HepG2 (cell line): Measurements from ENCODE around the gene OTOG.

ENCODE experiments used
- HMGXB4 ChIP-seq, 2 experiments: sonication (generic) in 1 of 2; formaldehyde crosslinking in 1 of 2; IDR thresholded peaks; 2 replicates each; pipeline versions ENCODE4 v1.4.0 to v1.6.1; 2018 to 2020; ENCODE audit warnings: missing genetic modification reagents in 2 of 2, borderline replicate concordance in 1 of 2, low read depth in 1 of 2, mild to moderate bottlenecking in 1 of 2, missing biosample characterization in 1 of 2
- NFYB ChIP-seq: sonication (generic); formaldehyde crosslinking; IDR thresholded peaks from 2 replicates; pipeline ENCODE4 v1.4.0; 2020; ENCODE audit warnings: missing genetic modification reagents
- SMAD3 ChIP-seq: sonication (generic); formaldehyde crosslinking; IDR thresholded peaks from 2 replicates; pipeline ENCODE4 v1.4.0; 2020; ENCODE audit warnings: missing genetic modification reagents
- TEAD3 ChIP-seq: optimal IDR thresholded peaks from 2 replicates; pipeline ENCODE3; 2016; ENCODE audit warnings: borderline replicate concordance
- TF ChIP-seq, protein P1 (sequence below): sonication (generic); formaldehyde crosslinking; IDR thresholded peaks from 2 replicates; pipeline ENCODE4 v1.5.0; 2020; ENCODE audit warnings: mild to moderate bottlenecking, missing genetic modification reagents, moderate library complexity
- TF ChIP-seq, protein P2 (sequence below): sonication (generic); formaldehyde crosslinking; IDR thresholded peaks from 2 replicates; pipeline ENCODE4 v1.5.0; 2020; ENCODE audit warnings: missing genetic modification reagents
- TF ChIP-seq, protein P3 (sequence below): sonication (generic); formaldehyde crosslinking; IDR thresholded peaks from 2 replicates; pipeline ENCODE4 v1.4.0; 2020; ENCODE audit warnings: mild to moderate bottlenecking, missing genetic modification reagents

DNA sequence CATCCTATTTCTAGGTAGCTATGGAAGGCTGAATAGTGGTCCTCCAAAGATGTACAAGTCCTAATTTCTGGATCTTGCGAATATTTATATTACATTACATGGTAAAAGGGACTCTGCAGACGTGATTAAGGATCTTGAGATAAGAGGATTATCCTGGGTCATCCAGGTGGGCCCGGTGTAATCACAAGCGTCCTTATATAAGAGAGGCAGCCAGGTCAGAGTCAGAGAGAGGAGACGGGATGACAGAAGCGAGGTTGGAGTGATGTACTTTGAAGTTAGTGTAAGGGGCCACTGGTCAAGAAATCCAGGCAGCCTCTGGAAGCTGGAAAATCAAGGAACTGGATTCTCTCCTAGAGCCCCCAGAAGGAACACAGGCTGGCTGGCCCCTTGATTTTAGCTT is 102.2 kb downstream of the OTOG start:
- no peak for TF ChIP-seq NFYB (CRISPR knock-in tag)
- TF ChIP-seq, protein P1, sequence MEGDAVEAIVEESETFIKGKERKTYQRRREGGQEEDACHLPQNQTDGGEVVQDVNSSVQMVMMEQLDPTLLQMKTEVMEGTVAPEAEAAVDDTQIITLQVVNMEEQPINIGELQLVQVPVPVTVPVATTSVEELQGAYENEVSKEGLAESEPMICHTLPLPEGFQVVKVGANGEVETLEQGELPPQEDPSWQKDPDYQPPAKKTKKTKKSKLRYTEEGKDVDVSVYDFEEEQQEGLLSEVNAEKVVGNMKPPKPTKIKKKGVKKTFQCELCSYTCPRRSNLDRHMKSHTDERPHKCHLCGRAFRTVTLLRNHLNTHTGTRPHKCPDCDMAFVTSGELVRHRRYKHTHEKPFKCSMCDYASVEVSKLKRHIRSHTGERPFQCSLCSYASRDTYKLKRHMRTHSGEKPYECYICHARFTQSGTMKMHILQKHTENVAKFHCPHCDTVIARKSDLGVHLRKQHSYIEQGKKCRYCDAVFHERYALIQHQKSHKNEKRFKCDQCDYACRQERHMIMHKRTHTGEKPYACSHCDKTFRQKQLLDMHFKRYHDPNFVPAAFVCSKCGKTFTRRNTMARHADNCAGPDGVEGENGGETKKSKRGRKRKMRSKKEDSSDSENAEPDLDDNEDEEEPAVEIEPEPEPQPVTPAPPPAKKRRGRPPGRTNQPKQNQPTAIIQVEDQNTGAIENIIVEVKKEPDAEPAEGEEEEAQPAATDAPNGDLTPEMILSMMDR: no peak
- no peak for TF ChIP-seq TEAD3
- TF ChIP-seq HMGXB4 (CRISPR knock-in tag; IDR thresholded peaks at IDR 0.05; ENCODE audit: borderline replicate concordance in 1 of 2, low read depth in 1 of 2): no peak
- TF ChIP-seq, protein P2, sequence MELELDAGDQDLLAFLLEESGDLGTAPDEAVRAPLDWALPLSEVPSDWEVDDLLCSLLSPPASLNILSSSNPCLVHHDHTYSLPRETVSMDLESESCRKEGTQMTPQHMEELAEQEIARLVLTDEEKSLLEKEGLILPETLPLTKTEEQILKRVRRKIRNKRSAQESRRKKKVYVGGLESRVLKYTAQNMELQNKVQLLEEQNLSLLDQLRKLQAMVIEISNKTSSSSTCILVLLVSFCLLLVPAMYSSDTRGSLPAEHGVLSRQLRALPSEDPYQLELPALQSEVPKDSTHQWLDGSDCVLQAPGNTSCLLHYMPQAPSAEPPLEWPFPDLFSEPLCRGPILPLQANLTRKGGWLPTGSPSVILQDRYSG: no peak
- TF ChIP-seq, protein P3, sequence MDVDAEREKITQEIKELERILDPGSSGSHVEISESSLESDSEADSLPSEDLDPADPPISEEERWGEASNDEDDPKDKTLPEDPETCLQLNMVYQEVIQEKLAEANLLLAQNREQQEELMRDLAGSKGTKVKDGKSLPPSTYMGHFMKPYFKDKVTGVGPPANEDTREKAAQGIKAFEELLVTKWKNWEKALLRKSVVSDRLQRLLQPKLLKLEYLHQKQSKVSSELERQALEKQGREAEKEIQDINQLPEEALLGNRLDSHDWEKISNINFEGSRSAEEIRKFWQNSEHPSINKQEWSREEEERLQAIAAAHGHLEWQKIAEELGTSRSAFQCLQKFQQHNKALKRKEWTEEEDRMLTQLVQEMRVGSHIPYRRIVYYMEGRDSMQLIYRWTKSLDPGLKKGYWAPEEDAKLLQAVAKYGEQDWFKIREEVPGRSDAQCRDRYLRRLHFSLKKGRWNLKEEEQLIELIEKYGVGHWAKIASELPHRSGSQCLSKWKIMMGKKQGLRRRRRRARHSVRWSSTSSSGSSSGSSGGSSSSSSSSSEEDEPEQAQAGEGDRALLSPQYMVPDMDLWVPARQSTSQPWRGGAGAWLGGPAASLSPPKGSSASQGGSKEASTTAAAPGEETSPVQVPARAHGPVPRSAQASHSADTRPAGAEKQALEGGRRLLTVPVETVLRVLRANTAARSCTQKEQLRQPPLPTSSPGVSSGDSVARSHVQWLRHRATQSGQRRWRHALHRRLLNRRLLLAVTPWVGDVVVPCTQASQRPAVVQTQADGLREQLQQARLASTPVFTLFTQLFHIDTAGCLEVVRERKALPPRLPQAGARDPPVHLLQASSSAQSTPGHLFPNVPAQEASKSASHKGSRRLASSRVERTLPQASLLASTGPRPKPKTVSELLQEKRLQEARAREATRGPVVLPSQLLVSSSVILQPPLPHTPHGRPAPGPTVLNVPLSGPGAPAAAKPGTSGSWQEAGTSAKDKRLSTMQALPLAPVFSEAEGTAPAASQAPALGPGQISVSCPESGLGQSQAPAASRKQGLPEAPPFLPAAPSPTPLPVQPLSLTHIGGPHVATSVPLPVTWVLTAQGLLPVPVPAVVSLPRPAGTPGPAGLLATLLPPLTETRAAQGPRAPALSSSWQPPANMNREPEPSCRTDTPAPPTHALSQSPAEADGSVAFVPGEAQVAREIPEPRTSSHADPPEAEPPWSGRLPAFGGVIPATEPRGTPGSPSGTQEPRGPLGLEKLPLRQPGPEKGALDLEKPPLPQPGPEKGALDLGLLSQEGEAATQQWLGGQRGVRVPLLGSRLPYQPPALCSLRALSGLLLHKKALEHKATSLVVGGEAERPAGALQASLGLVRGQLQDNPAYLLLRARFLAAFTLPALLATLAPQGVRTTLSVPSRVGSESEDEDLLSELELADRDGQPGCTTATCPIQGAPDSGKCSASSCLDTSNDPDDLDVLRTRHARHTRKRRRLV: no peak
- no peak for TF ChIP-seq SMAD3
